ENCODE measurements around the gene PPP2R3A. TPM values are rescaled to one million over a fixed set of nuclear protein-coding genes. Genes with fewer than 3 reads are reported as not detected.

PPP2R3A gene
- total and polyA plus RNA-seq, 9 of the 15 experiments (the other 6 are each of a cell fraction or from before 2014, with no cell fraction given), result 0.10 to 0.50 (median 0.24) TPM

DNA sequence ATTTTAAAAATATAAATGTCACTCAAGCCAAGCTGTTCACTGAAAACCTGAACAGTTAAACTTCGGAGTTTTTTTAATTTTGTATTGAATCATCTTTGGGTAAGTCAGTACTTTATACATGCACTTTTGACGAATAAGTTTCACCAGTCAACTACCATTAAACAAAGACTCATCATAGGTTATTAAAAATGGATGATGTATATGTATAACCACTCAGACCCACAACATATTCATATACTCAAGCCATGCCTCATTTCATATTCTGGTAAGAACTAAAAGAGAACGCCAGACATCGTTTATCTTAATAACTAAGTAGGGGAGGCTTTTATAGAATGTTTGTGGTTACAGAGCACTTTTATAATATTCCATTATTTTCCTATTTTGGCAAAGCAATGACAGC lies 212.3 kb downstream of the PPP2R3A start:
- ATAC-seq (no peak), FAIRE-seq (no peak), DNase-seq (ENCODE audit: extremely low read depth in 1 of 4, low spot score in 3 of 4) (no peak)
- 73% methylated on average over 4 of the region's 4 CpGs for WGBS (ENCODE audit: insufficient coverage, low coverage, missing lambda C conversion rate)
- Histone ChIP-seq H3K4me3 (no peak overlapping the region), H3K27me3 (ENCODE audit: control insufficient read depth in 2 of 2, insufficient read depth in 2 of 2, low read length in 2 of 2) (no peaks in the 10 kb centered on the region), H2AFZ (ENCODE audit: low read depth, low read length) (no peak overlapping the region), H3K36me3 (ENCODE audit: control insufficient read depth, insufficient read depth, low read length) (no peaks in the 10 kb centered on the region), H3K27ac (ENCODE audit: extremely low read depth, low read depth, low read length) (no peak overlapping the region), H3K4me2 (ENCODE audit: insufficient read depth, low read length) (no peak overlapping the region), H4K20me1 (replicated peaks; ENCODE audit: control insufficient read depth, insufficient read depth, low read length) (peaks cover 26% of the 10 kb centered on the region), H3K9me1 (ENCODE audit: control insufficient read depth, insufficient read depth, low read length) (no peaks in the 10 kb centered on the region), H3K79me2 (ENCODE audit: control insufficient read depth, insufficient read depth, low read length) (peaks cover 97% of the 10 kb centered on the region), H3K9ac (ENCODE audit: insufficient read depth in 1 of 2, low read depth in 2 of 2, low read length in 2 of 2) (no peak overlapping the region), H3K9me3 (replicated peaks; ENCODE audit: control insufficient read depth, insufficient read depth, low read depth, low read length) (no peaks in the 10 kb centered on the region), H3K4me1 (replicated peaks in 1 of 2; ENCODE audit: control insufficient read depth in 2 of 2, insufficient read depth in 2 of 2, low read length in 2 of 2) (peaks cover 7 to 20% of the 10 kb centered on the region in 2 experiments; a peak in 4 of 5 replicates)
- in situ Hi-C loops (cut with MboI) (no loop called here), intact Hi-C loops (cut with micrococcal nuclease) (no loop called here)
- no TSS peak for BruUV-seq (replicated peaks)
- TF ChIP-seq, protein P1, sequence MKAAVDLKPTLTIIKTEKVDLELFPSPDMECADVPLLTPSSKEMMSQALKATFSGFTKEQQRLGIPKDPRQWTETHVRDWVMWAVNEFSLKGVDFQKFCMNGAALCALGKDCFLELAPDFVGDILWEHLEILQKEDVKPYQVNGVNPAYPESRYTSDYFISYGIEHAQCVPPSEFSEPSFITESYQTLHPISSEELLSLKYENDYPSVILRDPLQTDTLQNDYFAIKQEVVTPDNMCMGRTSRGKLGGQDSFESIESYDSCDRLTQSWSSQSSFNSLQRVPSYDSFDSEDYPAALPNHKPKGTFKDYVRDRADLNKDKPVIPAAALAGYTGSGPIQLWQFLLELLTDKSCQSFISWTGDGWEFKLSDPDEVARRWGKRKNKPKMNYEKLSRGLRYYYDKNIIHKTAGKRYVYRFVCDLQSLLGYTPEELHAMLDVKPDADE (conservative IDR thresholded peaks at IDR 0.05; ENCODE audit: control insufficient read depth, low read depth, low read length), result no peak
- TF ChIP-seq NEUROD1 (IDR thresholded peaks at IDR 0.05; ENCODE audit: borderline replicate concordance, low read depth, low read length, partially characterized antibody) (no peak), RFX1 (IDR thresholded peaks at IDR 0.05) (no peak), FOXK1 (CRISPR knock-in tag; IDR thresholded peaks at IDR 0.05; ENCODE audit: borderline replicate concordance) (no peak)
- CTCF ChIA-PET (ENCODE audit: low intra/inter-chr PET ratio), result no interaction called here
- POLR2A ChIA-PET, result interaction anchor here (1.4 kb wide), 1 partner anchor 10 kb away, joined by 6 read pairs; no protein-coding TSS in a partner anchor

DNA sequence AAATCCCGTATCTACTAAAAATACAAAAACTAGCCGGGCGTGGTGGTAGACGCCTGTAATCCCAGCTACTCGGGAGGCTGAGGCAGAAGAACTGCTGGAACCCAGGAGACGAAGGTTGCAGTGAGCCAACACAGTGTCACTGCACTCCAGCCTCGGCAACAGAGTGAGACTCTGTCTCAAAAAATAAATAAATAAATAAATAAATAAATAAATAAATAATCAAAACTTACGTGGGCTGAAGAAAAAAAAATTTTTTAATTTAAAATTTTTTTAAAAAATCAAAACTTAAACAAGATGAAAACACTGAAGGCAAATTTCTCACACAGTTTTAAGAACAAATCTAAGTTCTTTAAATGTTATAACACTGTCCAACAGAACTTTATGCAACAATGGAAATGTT lies 216.2 kb downstream of the PPP2R3A start:
- H3K4me2 ChIP-seq (ENCODE audit: insufficient read depth, low read length), result no peak overlapping the region
- no TSS peak for BruUV-seq (replicated peaks)
- H3K4me3 ChIP-seq, result no peak overlapping the region
- H3K27ac ChIP-seq (ENCODE audit: extremely low read depth, low read depth, low read length), result no peak overlapping the region
- 80% methylated on average over 7 of the region's 8 CpGs for WGBS (ENCODE audit: insufficient coverage, low coverage, missing lambda C conversion rate)
- peaks cover 3% of the 10 kb centered on the region for H3K9me1 ChIP-seq (ENCODE audit: control insufficient read depth, insufficient read depth, low read length)
- H3K36me3 ChIP-seq (ENCODE audit: control insufficient read depth, insufficient read depth, low read length), result no peaks in the 10 kb centered on the region
- intact Hi-C loops (cut with micrococcal nuclease) (no loop called here), in situ Hi-C loops (cut with MboI) (no loop called here)
- POLR2A ChIA-PET, result interaction anchor here (1.3 to 2.2 kb wide), 2 partner anchors 9 to 14 kb away, joined by 4 to 21 read pairs; partner anchors contain the start of gene MSL2
- H3K79me2 ChIP-seq (ENCODE audit: control insufficient read depth, insufficient read depth, low read length), result peaks cover 98% of the 10 kb centered on the region
- no peak overlapping the region for H2AFZ ChIP-seq (ENCODE audit: low read depth, low read length)
- CTCF ChIA-PET (ENCODE audit: low intra/inter-chr PET ratio), result no interaction called here
- FAIRE-seq (no peak), DNase-seq (ENCODE audit: extremely low read depth in 1 of 4, low spot score in 3 of 4) (no peak), ATAC-seq (no peak)
- H3K9ac ChIP-seq (ENCODE audit: insufficient read depth in 1 of 2, low read depth in 2 of 2, low read length in 2 of 2), result no peak overlapping the region
- no peaks in the 10 kb centered on the region for H3K27me3 ChIP-seq (ENCODE audit: control insufficient read depth in 2 of 2, insufficient read depth in 2 of 2, low read length in 2 of 2)
- peaks cover 10 to 12% of the 10 kb centered on the region in 2 experiments; a peak in 4 of 5 replicates for H3K4me1 ChIP-seq (replicated peaks in 1 of 2; ENCODE audit: control insufficient read depth in 2 of 2, insufficient read depth in 2 of 2, low read length in 2 of 2)
- no peaks in the 10 kb centered on the region for H3K9me3 ChIP-seq (replicated peaks; ENCODE audit: control insufficient read depth, insufficient read depth, low read depth, low read length)
- H4K20me1 ChIP-seq (replicated peaks; ENCODE audit: control insufficient read depth, insufficient read depth, low read length), result peaks cover 19% of the 10 kb centered on the region

All from K562 (cell line).